Panc1 (cell line): Measurements from ENCODE around the gene FRMD4A.

ENCODE experiments used
- CTCF ChIP-seq: fragments of 450-650 bp; IDR thresholded peaks from 2 replicates; pipeline ENCODE4 v1.5.1; 2017; ENCODE audit warnings: mild to moderate bottlenecking
- POLR2AphosphoS5 ChIP-seq: IDR thresholded peaks from 2 replicates; pipeline ENCODE4 v1.6.1; 2012; ENCODE audit warnings: mild to moderate bottlenecking, low read depth, low read length, moderate library complexity
- SIN3A ChIP-seq: IDR thresholded peaks from 2 replicates; pipeline ENCODE4 v1.6.1; 2012; ENCODE audit warnings: low read depth, mild to moderate bottlenecking, low read length, moderate library complexity, borderline replicate concordance; ENCODE audit not compliant: insufficient read depth
- TF ChIP-seq, protein P1 (sequence below), 2 experiments: IDR thresholded peaks; 2 replicates each; pipeline ENCODE4 v1.6.1; 2011 to 2012; ENCODE audit warnings: low read depth in 2 of 2, control low read depth in 1 of 2, low read length in 1 of 2, mild to moderate bottlenecking in 1 of 2, moderate library complexity in 1 of 2; ENCODE audit not compliant: insufficient read depth in 1 of 2

DNA sequence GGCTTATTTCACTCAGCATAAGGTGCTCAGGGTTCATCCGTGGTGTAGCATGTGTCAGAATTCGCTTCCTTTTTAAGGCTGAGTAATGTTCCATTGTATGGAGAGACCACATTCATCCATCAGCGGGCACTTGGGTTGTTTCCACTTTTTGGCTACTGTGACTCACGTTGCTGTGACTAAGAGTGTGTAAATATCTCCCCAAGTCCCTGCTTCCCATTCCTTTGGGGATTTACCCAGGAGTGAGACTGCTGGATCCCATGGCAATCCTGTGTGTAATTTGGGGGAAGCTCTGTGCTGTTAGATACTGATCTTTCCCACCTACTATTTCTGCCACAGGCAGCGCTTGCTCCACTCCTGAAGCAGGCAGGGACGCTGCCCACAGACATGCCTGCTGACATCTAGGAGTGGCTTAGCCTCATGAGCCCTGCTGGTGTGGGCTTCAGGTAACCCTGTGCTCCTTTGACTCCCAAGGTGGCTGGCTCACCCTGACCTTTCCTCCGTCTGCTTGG lies 346.0 kb downstream of the FRMD4A start:
- no peak for TF ChIP-seq CTCF
- no peak for TF ChIP-seq POLR2AphosphoS5
- TF ChIP-seq, protein P1, sequence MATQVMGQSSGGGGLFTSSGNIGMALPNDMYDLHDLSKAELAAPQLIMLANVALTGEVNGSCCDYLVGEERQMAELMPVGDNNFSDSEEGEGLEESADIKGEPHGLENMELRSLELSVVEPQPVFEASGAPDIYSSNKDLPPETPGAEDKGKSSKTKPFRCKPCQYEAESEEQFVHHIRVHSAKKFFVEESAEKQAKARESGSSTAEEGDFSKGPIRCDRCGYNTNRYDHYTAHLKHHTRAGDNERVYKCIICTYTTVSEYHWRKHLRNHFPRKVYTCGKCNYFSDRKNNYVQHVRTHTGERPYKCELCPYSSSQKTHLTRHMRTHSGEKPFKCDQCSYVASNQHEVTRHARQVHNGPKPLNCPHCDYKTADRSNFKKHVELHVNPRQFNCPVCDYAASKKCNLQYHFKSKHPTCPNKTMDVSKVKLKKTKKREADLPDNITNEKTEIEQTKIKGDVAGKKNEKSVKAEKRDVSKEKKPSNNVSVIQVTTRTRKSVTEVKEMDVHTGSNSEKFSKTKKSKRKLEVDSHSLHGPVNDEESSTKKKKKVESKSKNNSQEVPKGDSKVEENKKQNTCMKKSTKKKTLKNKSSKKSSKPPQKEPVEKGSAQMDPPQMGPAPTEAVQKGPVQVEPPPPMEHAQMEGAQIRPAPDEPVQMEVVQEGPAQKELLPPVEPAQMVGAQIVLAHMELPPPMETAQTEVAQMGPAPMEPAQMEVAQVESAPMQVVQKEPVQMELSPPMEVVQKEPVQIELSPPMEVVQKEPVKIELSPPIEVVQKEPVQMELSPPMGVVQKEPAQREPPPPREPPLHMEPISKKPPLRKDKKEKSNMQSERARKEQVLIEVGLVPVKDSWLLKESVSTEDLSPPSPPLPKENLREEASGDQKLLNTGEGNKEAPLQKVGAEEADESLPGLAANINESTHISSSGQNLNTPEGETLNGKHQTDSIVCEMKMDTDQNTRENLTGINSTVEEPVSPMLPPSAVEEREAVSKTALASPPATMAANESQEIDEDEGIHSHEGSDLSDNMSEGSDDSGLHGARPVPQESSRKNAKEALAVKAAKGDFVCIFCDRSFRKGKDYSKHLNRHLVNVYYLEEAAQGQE (IDR thresholded peaks at IDR 0.05; ENCODE audit: insufficient read depth in 1 of 2, low read depth in 2 of 2, low read length in 1 of 2) = no peak
- no peak for TF ChIP-seq SIN3A
